GM12878 (cell line): ENCODE measurements around the gene C4orf36. TPM values are rescaled to one million over a fixed set of nuclear protein-coding genes. Genes with fewer than 3 reads are reported as not detected.

Experiments
- ATAC-seq: fragments of 200-7000 bp; cut with Tn5 transposase; 3 replicates; pipeline ENCODE4 v1.9.1; 2020; ENCODE audit warnings: mild to moderate bottlenecking, moderate library complexity
- BruUV-seq: library from RNA; stranded (reverse); fragments of 400-500 nt; replicated peaks from 2 replicates; lab custom pipeline; 2021; lab: Mats Ljungman, UMichigan
- CTCF ChIA-PET: fragments of 300-600 bp; sonication (Branson Sonifier 250); formaldehyde crosslinking; extraction: SDS; loops from one replicate; lab custom pipeline; 2021; ENCODE audit warnings: inconsistent platforms; lab: Yijun Ruan, JAX
- POLR2A ChIA-PET: fragments of 350-600 bp; formaldehyde crosslinking; extraction: SDS; loops from one replicate; lab custom pipeline; 2021; ENCODE audit warnings: inconsistent platforms; lab: Charles Lee
- RAD21 ChIA-PET: fragments of 300-600 bp; sonication (Branson Sonifier 250); formaldehyde crosslinking; loops from one replicate; lab custom pipeline; 2023; ENCODE audit warnings: antibody characterized with exemption; ENCODE audit not compliant: unreplicated experiment; lab: Charles Lee
- SMC1A ChIA-PET: fragments of 300-600 bp; sonication (Branson Sonifier 250); formaldehyde crosslinking; loops from one replicate; lab custom pipeline; 2023; ENCODE audit not compliant: unreplicated experiment, uncharacterized antibody; lab: Charles Lee
- DNase-seq: peaks from one replicate; pipeline ENCODE4 v3.0.0-alpha.2; 2011; ENCODE audit warnings: low read depth, low spot score
- FAIRE-seq: peaks from 3 replicates; lab custom pipeline; 2011; peaks lifted over from hg19 to GRCh38; lab: Jason Lieb, UNC
- H2AFZ ChIP-seq: 2 replicates; pipeline ENCODE4 v1.6.0; 2011; ENCODE audit warnings: low read depth, low read length, control low read depth; ENCODE audit not compliant: control insufficient read depth
- H3K27ac ChIP-seq: 2 replicates; pipeline ENCODE4 v1.5.1; 2011; ENCODE audit warnings: control low read depth; ENCODE audit not compliant: control insufficient read depth, insufficient read depth
- H3K27me3 ChIP-seq, 2 experiments: replicated peaks in 1 of 2; 2 replicates each; pipeline versions ENCODE4 v1.6.0 to v1.6.1; 2011; ENCODE audit warnings: low read length in 1 of 2; ENCODE audit not compliant: control insufficient read depth in 2 of 2, insufficient read depth in 2 of 2
- H3K36me3 ChIP-seq, 2 experiments: 2 replicates each; pipeline ENCODE4 v1.5.1; 2011; ENCODE audit warnings: low read length in 1 of 2; ENCODE audit not compliant: control insufficient read depth in 2 of 2, insufficient read depth in 2 of 2
- H3K4me1 ChIP-seq: 2 replicates; pipeline ENCODE4 v1.6.1; 2011; ENCODE audit warnings: mild to moderate bottlenecking, low read length, moderate library complexity, mixed read lengths; ENCODE audit not compliant: control insufficient read depth, insufficient read depth
- H3K4me2 ChIP-seq: 2 replicates; pipeline ENCODE4 v1.6.0; 2011; ENCODE audit warnings: control low read depth; ENCODE audit not compliant: control insufficient read depth, insufficient read depth
- H3K4me3 ChIP-seq: fragments of 200-600 bp; sonication (generic); 2 replicates; pipeline ENCODE4 v1.5.1; 2016
- H3K79me2 ChIP-seq: 2 replicates; pipeline ENCODE4 v1.6.0; 2011; ENCODE audit warnings: low read length; ENCODE audit not compliant: control insufficient read depth, insufficient read depth
- H3K9ac ChIP-seq: 2 replicates; pipeline ENCODE4 v1.8.0; 2011; ENCODE audit warnings: low read length, control low read depth, mixed read lengths; ENCODE audit not compliant: control insufficient read depth, insufficient read depth
- H3K9me3 ChIP-seq: replicated peaks from 3 replicates; pipeline ENCODE4 v1.5.1; 2011; ENCODE audit warnings: mild to moderate bottlenecking, low read length; ENCODE audit not compliant: control insufficient read depth, insufficient read depth
- H4K20me1 ChIP-seq: 2 replicates; pipeline ENCODE4 v1.6.0; 2011; ENCODE audit not compliant: control insufficient read depth, insufficient read depth
- ATF2 ChIP-seq: IDR thresholded peaks from 2 replicates; pipeline ENCODE4 v1.6.1; 2012; ENCODE audit warnings: low read length, inconsistent platforms
- CBFB ChIP-seq: IDR thresholded peaks from 2 replicates; pipeline ENCODE4 v1.6.1; 2016; ENCODE audit warnings: antibody characterized with exemption, low read depth
- CBX3 ChIP-seq: fragments of 200-600 bp; sonication (generic); IDR thresholded peaks from 2 replicates; pipeline ENCODE4 v1.6.1; 2016; ENCODE audit warnings: low read depth, borderline replicate concordance
- E4F1 ChIP-seq: fragments of 450-650 bp; IDR thresholded peaks from 2 replicates; pipeline ENCODE4 v1.6.1; 2018; ENCODE audit warnings: borderline replicate concordance, mild to moderate bottlenecking; ENCODE audit not compliant: partially characterized antibody
- FOS ChIP-seq: IDR thresholded peaks from 3 replicates; pipeline ENCODE4 v1.6.1; 2011; ENCODE audit warnings: borderline replicate concordance; ENCODE audit not compliant: insufficient read length; ENCODE audit errors: extremely low read depth
- GABPA ChIP-seq: IDR thresholded peaks from 2 replicates; pipeline ENCODE4 v1.6.1; 2014; ENCODE audit warnings: antibody characterized with exemption, low read depth, mild to moderate bottlenecking, inconsistent platforms
- HDAC2 ChIP-seq: fragments of 200-600 bp; sonication (generic); IDR thresholded peaks from 2 replicates; pipeline ENCODE4 v1.6.1; 2017
- HSF1 ChIP-seq: fragments of 150-350 bp; IDR thresholded peaks from 2 replicates; pipeline ENCODE4 v1.6.1; 2014; ENCODE audit warnings: mild to moderate bottlenecking, low read depth, low read length
- KLF5 ChIP-seq: fragments of 450-650 bp; IDR thresholded peaks from 2 replicates; pipeline ENCODE4 v1.6.1; 2014; ENCODE audit warnings: mild to moderate bottlenecking; ENCODE audit not compliant: partially characterized antibody
- MLLT1 ChIP-seq: fragments of 450-650 bp; IDR thresholded peaks from 2 replicates; pipeline ENCODE4 v1.6.1; 2016; ENCODE audit warnings: mild to moderate bottlenecking
- RAD51 ChIP-seq: fragments of 450-650 bp; IDR thresholded peaks from 2 replicates; pipeline ENCODE4 v1.6.1; 2016; ENCODE audit warnings: moderate library complexity, mild to moderate bottlenecking, inconsistent platforms
- RELA ChIP-seq: fragments of 450-650 bp; IDR thresholded peaks from 2 replicates; pipeline ENCODE4 v1.8.0; 2014; ENCODE audit warnings: borderline replicate concordance; ENCODE audit not compliant: partially characterized antibody
- SP1 ChIP-seq: IDR thresholded peaks from one replicate; pipeline ENCODE4 v1.6.1; 2011; ENCODE audit warnings: low read depth, low read length
- USF2 ChIP-seq: IDR thresholded peaks from 2 replicates; pipeline ENCODE4 v1.6.1; 2011; ENCODE audit warnings: low read depth, low read length, improper control_type of control experiment, borderline replicate concordance
- ZBTB33 ChIP-seq: fragments of 450-650 bp; IDR thresholded peaks from 2 replicates; pipeline ENCODE4 v1.6.1; 2017; ENCODE audit warnings: mild to moderate bottlenecking
- WGBS: methylation state at CpG from one replicate; pipeline ENCODE4 v1.1.6; 2016; ENCODE audit warnings: low lambda C conversion rate; ENCODE audit not compliant: insufficient replicate concordance, insufficient coverage; ENCODE audit errors: missing lambda C conversion rate; 5-methylcytosine and 5-hydroxymethylcytosine counted together
- in situ Hi-C: fragments of 300-500 bp; cut with MboI; formaldehyde crosslinking; loops from 9 replicates; pipeline ENCODE4 v1.14.3; 2018; ENCODE audit warnings: mixed read lengths
- intact Hi-C: fragments of 100-400 bp; cut with micrococcal nuclease; formaldehyde crosslinking; loops from one replicate; pipeline ENCODE4 v1.14.2; 2022; ENCODE audit not compliant: unreplicated experiment
- polyA plus RNA-seq, 11 experiments: library from polyadenylated mRNA; depleted of rRNA in 4 of 11; unstranded in 6 of 11; stranded (reverse) in 5 of 11; fragments of >200 nt; fragmentation: Nextera tagmentation in 4 of 11; fragmentation: Illumina TruSeq in 1 of 11; extraction: Ambion mirVana in 4 of 11; extraction: Trizol in 1 of 11; gene quantifications; 1 replicate in 1 of 11; 2 replicates in 10 of 11; pipeline versions ENCODE4 v1.2.1 to v1.2.3, GENCODE V29; 2011 to 2016; ENCODE audit warnings: inconsistent platforms in 2 of 11, missing spikeins in 2 of 11, low read depth in 1 of 11
- total RNA-seq, 4 experiments: library from RNA; depleted of rRNA in 3 of 4; stranded (reverse); fragments of >200 nt in 3 of 4; fragmentation: Illumina TruSeq in 1 of 4; extraction: Trizol in 1 of 4; gene quantifications; 2 replicates each; pipeline versions ENCODE4 v1.2.1 to v1.2.3, GENCODE V29; 2013 to 2021

The C4orf36 gene
- total and polyA plus RNA-seq, 10 of the 15 experiments (the other 5 are each of a cell fraction or from before 2014, with no cell fraction given), result 0.35 to 2.7 (median 1.3) TPM; not detected in 2

GRCh38 chr4:86853209-86853608 lies 39.0 kb downstream of the C4orf36 start:
- no peak for DNase-seq
- in situ Hi-C loops, result no loop called here
- WGBS, result 23% methylated on average over 5 of the region's 5 CpGs
- H3K27me3 ChIP-seq, result no peaks in the 10 kb centered on the region
- ChIA-PET SMC1A (no interaction called here), CTCF (no interaction called here), RAD21 (no interaction called here), POLR2A (no interaction called here)
- no peaks in the 10 kb centered on the region for H3K9me3 ChIP-seq
- no peak overlapping the region for H2AFZ ChIP-seq
- no peaks in the 10 kb centered on the region for H4K20me1 ChIP-seq
- H3K27ac ChIP-seq, result no peak overlapping the region
- no peak for FAIRE-seq
- H3K4me1 ChIP-seq, result no peaks in the 10 kb centered on the region
- no peak for ATAC-seq
- H3K4me3 ChIP-seq, result no peak overlapping the region
- no peak overlapping the region for H3K4me2 ChIP-seq
- H3K36me3 ChIP-seq, result no peaks in the 10 kb centered on the region
- BruUV-seq, result no TSS peak
- intact Hi-C loops, result no loop called here
- H3K9ac ChIP-seq, result no peak overlapping the region
- H3K79me2 ChIP-seq, result no peaks in the 10 kb centered on the region
- TF ChIP-seq CBFB, result no peak
- TF ChIP-seq RAD51, result no peak
- no peak for TF ChIP-seq ATF2
- TF ChIP-seq KLF5, result no peak
- no peak for TF ChIP-seq MLLT1
- TF ChIP-seq USF2, result no peak
- TF ChIP-seq GABPA, result no peak
- TF ChIP-seq ZBTB33, result no peak
- TF ChIP-seq HSF1, result no peak
- TF ChIP-seq FOS, result no peak
- TF ChIP-seq CBX3, result no peak
- no peak for TF ChIP-seq E4F1
- TF ChIP-seq HDAC2, result no peak
- no peak for TF ChIP-seq SP1
- no peak for TF ChIP-seq RELA
